Measurements from ENCODE around the gene EMID1.

GRCh38 chr22:29256606-29257325 lies 51.1 kb downstream of the EMID1 start:
- no peak for TF ChIP-seq CTCF (IDR thresholded peaks at IDR 0.05)
- no peak for TF ChIP-seq POLR2A (IDR thresholded peaks at IDR 0.05)

Measured in testis (tissue), 2 donors.